ENCODE measurements around the gene ZNF541.

ZNF541 gene

GRCh38 chr19:47537493-47537892, 35.5 kb downstream of the ZNF541 start:
- CTCF ChIA-PET: no interaction called here
- no peaks in the 10 kb centered on the region for H3K27me3 ChIP-seq (replicated peaks in 2 of 5; ENCODE audit: control insufficient read depth in 4 of 5, insufficient read depth in 5 of 5, low read length in 4 of 5)
- H3K4me3 ChIP-seq (ENCODE audit: control insufficient read depth in 1 of 7, extremely low read depth in 1 of 7, insufficient read depth in 4 of 7, low read depth in 2 of 7, low read length in 6 of 7): no peak overlapping the region
- H3K4me1 ChIP-seq (ENCODE audit: control extremely low read depth in 1 of 4, control insufficient read depth in 4 of 4, insufficient read depth in 4 of 4, low read length in 3 of 4): peaks cover 0 to 7% (median 3%) of the 10 kb centered on the region in 4 experiments
- POLR2A ChIA-PET: no interaction called here
- no peaks in the 10 kb centered on the region for H3K9me3 ChIP-seq (ENCODE audit: control extremely low read depth in 1 of 5, control insufficient read depth in 4 of 5, insufficient read depth in 2 of 5, low read depth in 1 of 5, low read length in 4 of 5)
- H3K27ac ChIP-seq (ENCODE audit: insufficient read depth in 1 of 2, low read depth in 1 of 2, low read length in 2 of 2, poor library complexity in 1 of 2, severe bottlenecking in 2 of 2): no peak overlapping the region
- WGBS (ENCODE audit: insufficient coverage): 95% methylated on average over 3 of the region's 4 CpGs
- no peak for DNase-seq
- H3K36me3 ChIP-seq (ENCODE audit: control insufficient read depth in 4 of 4, insufficient read depth in 4 of 4, low read length in 3 of 4): no peaks in the 10 kb centered on the region

- Histone ChIP-seq H3K4me1 (ENCODE audit: control extremely low read depth in 1 of 4, control insufficient read depth in 4 of 4, insufficient read depth in 4 of 4, low read length in 3 of 4) (no peaks in the 10 kb centered on the region), H3K36me3 (ENCODE audit: control insufficient read depth in 4 of 4, insufficient read depth in 4 of 4, low read length in 3 of 4) (no peaks in the 10 kb centered on the region), H3K9me3 (ENCODE audit: control extremely low read depth in 1 of 5, control insufficient read depth in 4 of 5, insufficient read depth in 2 of 5, low read depth in 1 of 5, low read length in 4 of 5) (no peaks in the 10 kb centered on the region), H3K27ac (ENCODE audit: insufficient read depth in 1 of 2, low read depth in 1 of 2, low read length in 2 of 2, poor library complexity in 1 of 2, severe bottlenecking in 2 of 2) (no peak overlapping the region), H3K4me3 (ENCODE audit: control insufficient read depth in 1 of 7, extremely low read depth in 1 of 7, insufficient read depth in 4 of 7, low read depth in 2 of 7, low read length in 6 of 7) (no peak overlapping the region), H3K27me3 (replicated peaks in 2 of 5; ENCODE audit: control insufficient read depth in 4 of 5, insufficient read depth in 5 of 5, low read length in 4 of 5) (peaks cover 0 to 3% (median 0%) of the 10 kb centered on the region in 5 experiments)
- WGBS (ENCODE audit: insufficient coverage): no CpG with 5 or more reads among the region's 1 CpG
- ChIA-PET CTCF (no interaction called here), POLR2A (interaction anchor here (0.6 kb wide), 1 partner anchor 19 kb away, joined by 3 read pairs; no protein-coding TSS in a partner anchor)
- DNase-seq: no peak
These were observed 38.3 kb downstream of the ZNF541 start for GRCh38 chr19:47534628-47535027.

GRCh38 chr19:47531640-47532387, 41.1 kb downstream of the ZNF541 start:
- Histone ChIP-seq H3K36me3 (ENCODE audit: control insufficient read depth in 4 of 4, insufficient read depth in 4 of 4, low read length in 3 of 4) (no peaks in the 10 kb centered on the region), H3K27ac (ENCODE audit: insufficient read depth in 1 of 2, low read depth in 1 of 2, low read length in 2 of 2, poor library complexity in 1 of 2, severe bottlenecking in 2 of 2) (no peak overlapping the region), H3K9me3 (ENCODE audit: control extremely low read depth in 1 of 5, control insufficient read depth in 4 of 5, insufficient read depth in 2 of 5, low read depth in 1 of 5, low read length in 4 of 5) (no peaks in the 10 kb centered on the region), H3K4me1 (ENCODE audit: control extremely low read depth in 1 of 4, control insufficient read depth in 4 of 4, insufficient read depth in 4 of 4, low read length in 3 of 4) (no peaks in the 10 kb centered on the region), H3K27me3 (replicated peaks in 2 of 5; ENCODE audit: control insufficient read depth in 4 of 5, insufficient read depth in 5 of 5, low read length in 4 of 5) (peaks cover 0 to 3% (median 0%) of the 10 kb centered on the region in 5 experiments), H3K4me3 (ENCODE audit: control insufficient read depth in 1 of 7, extremely low read depth in 1 of 7, insufficient read depth in 4 of 7, low read depth in 2 of 7, low read length in 6 of 7) (no peak overlapping the region)
- ChIA-PET POLR2A (no interaction called here), CTCF (interaction anchor here (0.6 to 1.0 kb wide), 5 partner anchors 11 to 134 kb away, joined by 3 to 4 read pairs (median 3); no protein-coding TSS in a partner anchor)
- WGBS (ENCODE audit: insufficient coverage): 70% methylated on average over 13 of the region's 14 CpGs
- DNase-seq: no peak

GRCh38 chr19:47529018-47529742, 43.8 kb downstream of the ZNF541 start:
- Histone ChIP-seq H3K36me3 (ENCODE audit: control insufficient read depth in 4 of 4, insufficient read depth in 4 of 4, low read length in 3 of 4) (no peaks in the 10 kb centered on the region), H3K4me1 (ENCODE audit: control extremely low read depth in 1 of 4, control insufficient read depth in 4 of 4, insufficient read depth in 4 of 4, low read length in 3 of 4) (no peaks in the 10 kb centered on the region), H3K27me3 (replicated peaks in 2 of 5; ENCODE audit: control insufficient read depth in 4 of 5, insufficient read depth in 5 of 5, low read length in 4 of 5) (peaks cover 0 to 3% (median 0%) of the 10 kb centered on the region in 5 experiments), H3K27ac (ENCODE audit: insufficient read depth in 1 of 2, low read depth in 1 of 2, low read length in 2 of 2, poor library complexity in 1 of 2, severe bottlenecking in 2 of 2) (no peak overlapping the region), H3K9me3 (ENCODE audit: control extremely low read depth in 1 of 5, control insufficient read depth in 4 of 5, insufficient read depth in 2 of 5, low read depth in 1 of 5, low read length in 4 of 5) (no peaks in the 10 kb centered on the region), H3K4me3 (ENCODE audit: control insufficient read depth in 1 of 7, extremely low read depth in 1 of 7, insufficient read depth in 4 of 7, low read depth in 2 of 7, low read length in 6 of 7) (no peak overlapping the region)
- ChIA-PET CTCF (interaction anchor here (1.2 to 1.3 kb wide), 2 partner anchors 20 to 92 kb away, joined by 3 read pairs; no protein-coding TSS in a partner anchor), POLR2A (no interaction called here)
- WGBS (ENCODE audit: insufficient coverage): 91% methylated on average over 16 of the region's 16 CpGs
- DNase-seq: no peak

- Histone ChIP-seq H3K4me1 (ENCODE audit: control extremely low read depth in 1 of 4, control insufficient read depth in 4 of 4, insufficient read depth in 4 of 4, low read length in 3 of 4) (peaks cover 0 to 6% (median 3%) of the 10 kb centered on the region in 4 experiments), H3K27ac (ENCODE audit: insufficient read depth in 1 of 2, low read depth in 1 of 2, low read length in 2 of 2, poor library complexity in 1 of 2, severe bottlenecking in 2 of 2) (no peak overlapping the region), H3K27me3 (replicated peaks in 2 of 5; ENCODE audit: control insufficient read depth in 4 of 5, insufficient read depth in 5 of 5, low read length in 4 of 5) (peaks cover 0 to 6% (median 4%) of the 10 kb centered on the region in 5 experiments), H3K4me3 (ENCODE audit: control insufficient read depth in 1 of 7, extremely low read depth in 1 of 7, insufficient read depth in 4 of 7, low read depth in 2 of 7, low read length in 6 of 7) (no peak overlapping the region), H3K9me3 (ENCODE audit: control extremely low read depth in 1 of 5, control insufficient read depth in 4 of 5, insufficient read depth in 2 of 5, low read depth in 1 of 5, low read length in 4 of 5) (no peaks in the 10 kb centered on the region), H3K36me3 (ENCODE audit: control insufficient read depth in 4 of 4, insufficient read depth in 4 of 4, low read length in 3 of 4) (no peaks in the 10 kb centered on the region)
- ChIA-PET POLR2A (no interaction called here), CTCF (no interaction called here)
- no peak for DNase-seq
- 100% methylated on average over 1 of the region's 3 CpGs for WGBS (ENCODE audit: insufficient coverage)
These were observed 46.1 kb downstream of the ZNF541 start for GRCh38 chr19:47526798-47527197.

GRCh38 chr19:47523473-47523872, 49.5 kb downstream of the ZNF541 start:
- ChIA-PET POLR2A (interaction anchor here (0.8 kb wide), 1 partner anchor 55 kb away, joined by 5 read pairs; no protein-coding TSS in a partner anchor), CTCF (interaction anchor here (1.1 to 1.2 kb wide), 2 partner anchors 9 to 36 kb away, joined by 3 to 4 read pairs; no protein-coding TSS in a partner anchor)

More at GRCh38 chr19:47523473-47523872, 49.5 kb downstream of the ZNF541 start:
- 68% methylated on average over 4 of the region's 7 CpGs for WGBS (ENCODE audit: insufficient coverage)
- Histone ChIP-seq H3K4me3 (ENCODE audit: control insufficient read depth in 1 of 7, extremely low read depth in 1 of 7, insufficient read depth in 4 of 7, low read depth in 2 of 7, low read length in 6 of 7) (no peak overlapping the region), H3K9me3 (ENCODE audit: control extremely low read depth in 1 of 5, control insufficient read depth in 4 of 5, insufficient read depth in 2 of 5, low read depth in 1 of 5, low read length in 4 of 5) (no peaks in the 10 kb centered on the region), H3K36me3 (ENCODE audit: control insufficient read depth in 4 of 4, insufficient read depth in 4 of 4, low read length in 3 of 4) (no peaks in the 10 kb centered on the region), H3K27me3 (replicated peaks in 2 of 5; ENCODE audit: control insufficient read depth in 4 of 5, insufficient read depth in 5 of 5, low read length in 4 of 5) (peaks cover 0 to 14% (median 4%) of the 10 kb centered on the region in 5 experiments), H3K27ac (ENCODE audit: insufficient read depth in 1 of 2, low read depth in 1 of 2, low read length in 2 of 2, poor library complexity in 1 of 2, severe bottlenecking in 2 of 2) (no peak overlapping the region), H3K4me1 (ENCODE audit: control extremely low read depth in 1 of 4, control insufficient read depth in 4 of 4, insufficient read depth in 4 of 4, low read length in 3 of 4) (peaks cover 4 to 25% (median 11%) of the 10 kb centered on the region in 4 experiments)
- peak in 1 of 3 donors; percentile 26 for DNase-seq

All from common myeloid progenitor, CD34-positive (primary cell).